Neural cell (in vitro differentiated cells): Measurements from ENCODE around the gene FAN1. TPM values are rescaled to one million over a fixed set of nuclear protein-coding genes. Genes with fewer than 3 reads are reported as not detected.

Source experiments
- H2AFZ ChIP-seq: fragments of 200-600, 300-800 bp; sonication (generic), shearing (Covaris generic); 2 replicates; pipeline ENCODE4 v1.6.0; 2014; ENCODE audit warnings: low read depth, mild to moderate bottlenecking, antibody characterized with exemption, low read length, moderate library complexity
- H3F3A ChIP-seq: fragments of 200-600 bp; shearing (Covaris generic); 2 replicates; pipeline ENCODE4 v1.6.1; 2016; ENCODE audit warnings: mild to moderate bottlenecking, moderate library complexity, mixed read lengths, antibody characterized with exemption, low read length; ENCODE audit not compliant: insufficient read depth, poor library complexity, severe bottlenecking
- H3K27ac ChIP-seq: fragments of 200-600, 300-800 bp; sonication (generic), shearing (Covaris generic); 2 replicates; pipeline ENCODE4 v1.5.1; 2014; ENCODE audit warnings: mild to moderate bottlenecking, low read length, moderate library complexity
- H3K27me3 ChIP-seq: fragments of 300-800, 200-600 bp; sonication (generic), shearing (Covaris generic); 2 replicates; pipeline ENCODE4 v1.6.0; 2014; ENCODE audit warnings: mild to moderate bottlenecking, low read depth, low read length, moderate library complexity; ENCODE audit not compliant: insufficient read depth
- H3K36me3 ChIP-seq: fragments of 300-800, 200-600 bp; sonication (generic), shearing (Covaris generic); 2 replicates; pipeline ENCODE4 v1.5.1; 2014; ENCODE audit warnings: mild to moderate bottlenecking, antibody characterized with exemption, low read length, moderate library complexity; ENCODE audit not compliant: insufficient read depth
- H3K4me2 ChIP-seq: fragments of 300-800, 200-600 bp; sonication (generic), shearing (Covaris generic); 2 replicates; pipeline ENCODE4 v1.6.0; 2014; ENCODE audit warnings: mild to moderate bottlenecking, low read length
- H3K4me3 ChIP-seq: fragments of 300-800, 200-600 bp; sonication (generic), shearing (Covaris generic); 2 replicates; pipeline ENCODE4 v1.5.1; 2014; ENCODE audit warnings: mild to moderate bottlenecking, low read length, moderate library complexity
- H3K79me2 ChIP-seq: fragments of 200-600 bp; shearing (Covaris generic); replicated peaks from 2 replicates; pipeline ENCODE4 v1.6.0; 2014; ENCODE audit warnings: mild to moderate bottlenecking, low read length, moderate library complexity; ENCODE audit not compliant: insufficient read depth
- H3K9ac ChIP-seq: fragments of 300-800, 200-600 bp; sonication (generic), shearing (Covaris generic); 2 replicates; pipeline ENCODE4 v1.6.1; 2016; ENCODE audit warnings: mild to moderate bottlenecking, low read length, mixed read lengths
- H3K9me2 ChIP-seq: fragments of 200-600 bp; shearing (Covaris generic); 2 replicates; pipeline ENCODE4 v1.6.1; 2016; ENCODE audit warnings: mild to moderate bottlenecking, low read length, mixed read lengths; ENCODE audit not compliant: insufficient read depth
- H3K9me3 ChIP-seq: fragments of 200-600, 300-800 bp; sonication (generic), shearing (Covaris generic); 2 replicates; pipeline ENCODE4 v1.6.1; 2016; ENCODE audit warnings: mild to moderate bottlenecking, mixed run types, low read length, moderate library complexity, mixed read lengths
- H4K20me1 ChIP-seq: fragments of 200-600 bp; shearing (Covaris generic); 2 replicates; pipeline ENCODE4 v1.6.1; 2016; ENCODE audit warnings: mild to moderate bottlenecking, mixed run types; ENCODE audit not compliant: insufficient read depth
- EP300 ChIP-seq: fragments of 450-650 bp; conservative IDR thresholded peaks from 2 replicates; pipeline ENCODE4 v1.6.1; 2014; ENCODE audit warnings: antibody characterized with exemption, mild to moderate bottlenecking, moderate library complexity; ENCODE audit not compliant: poor library complexity, severe bottlenecking
- EZH2 ChIP-seq: fragments of 200-600, 300-800 bp; shearing (Covaris generic), sonication (generic); IDR thresholded peaks from 2 replicates; pipeline ENCODE4 v1.6.1; 2014; ENCODE audit warnings: antibody characterized with exemption, low read length, borderline replicate concordance, mild to moderate bottlenecking; ENCODE audit not compliant: insufficient read depth, poor library complexity, severe bottlenecking
- MXI1 ChIP-seq: fragments of 450-650 bp; conservative IDR thresholded peaks from 2 replicates; pipeline ENCODE4 v1.6.1; 2014; ENCODE audit warnings: antibody characterized with exemption, mild to moderate bottlenecking; ENCODE audit not compliant: poor library complexity, severe bottlenecking
- POLR2AphosphoS5 ChIP-seq: IDR thresholded peaks from 2 replicates; pipeline ENCODE4 v1.6.1; 2012
- RAD21 ChIP-seq: fragments of 450-650 bp; conservative IDR thresholded peaks from 2 replicates; pipeline ENCODE4 v1.6.1; 2014; ENCODE audit warnings: antibody characterized with exemption, mild to moderate bottlenecking, moderate library complexity
- SMC3 ChIP-seq: fragments of 450-650 bp; conservative IDR thresholded peaks from 2 replicates; pipeline ENCODE4 v1.6.1; 2014; ENCODE audit warnings: antibody characterized with exemption, mild to moderate bottlenecking, moderate library complexity; ENCODE audit not compliant: poor library complexity
- TAF1 ChIP-seq: IDR thresholded peaks from 2 replicates; pipeline ENCODE4 v1.6.1; 2012; ENCODE audit warnings: low read depth
- polyA plus RNA-seq: library from polyadenylated mRNA; depleted of rRNA; stranded (reverse); fragments of >200 nt; gene quantifications from 2 replicates; pipeline ENCODE4 v1.2.3, GENCODE V29; 2014
- TF ChIP-seq, protein P1 (sequence below): fragments of 450-650 bp; IDR thresholded peaks from 2 replicates; pipeline ENCODE4 v1.5.1; 2014; ENCODE audit warnings: antibody characterized with exemption, mild to moderate bottlenecking, moderate library complexity; ENCODE audit not compliant: poor library complexity, severe bottlenecking
- TF ChIP-seq, protein P2 (sequence below): IDR thresholded peaks from 2 replicates; pipeline ENCODE4 v1.6.1; 2012; ENCODE audit warnings: borderline replicate concordance

FAN1 gene
- polyA plus RNA-seq, 1 donor from 2014 or later, result 38.5 TPM

DNA sequence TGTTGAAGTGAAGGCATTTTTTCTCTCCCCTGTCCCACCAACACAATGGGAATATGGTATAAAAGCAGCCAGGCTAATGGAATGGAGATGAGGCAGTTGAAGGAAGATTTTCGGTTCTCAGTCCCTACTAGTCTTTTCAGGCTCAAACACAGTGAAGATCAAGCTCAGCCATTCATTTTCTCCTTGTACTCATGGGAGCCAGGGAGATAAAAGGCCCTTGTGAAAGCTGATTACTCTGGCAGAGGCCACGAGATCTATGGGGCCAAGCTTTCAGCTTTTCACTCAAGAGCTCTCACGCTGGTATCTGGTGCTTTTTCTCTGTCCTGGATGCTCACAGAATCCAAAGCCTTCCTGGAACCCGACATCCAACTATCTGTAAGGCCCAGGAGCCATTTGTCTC, 14.5 kb upstream of the FAN1 start:
- Histone ChIP-seq H2AFZ (no peak overlapping the region), H3K27ac (no peak overlapping the region), H3K9ac (no peak overlapping the region), H3K9me2 (no peaks in the 10 kb centered on the region), H3F3A (no peaks in the 10 kb centered on the region), H4K20me1 (no peaks in the 10 kb centered on the region), H3K4me2 (no peak overlapping the region), H3K9me3 (no peaks in the 10 kb centered on the region), H3K4me3 (no peak overlapping the region), H3K79me2 (no peaks in the 10 kb centered on the region), H3K36me3 (no peaks in the 10 kb centered on the region), H3K27me3 (no peaks in the 10 kb centered on the region)
- TF ChIP-seq EZH2 (no peak), TAF1 (no peak)

DNA sequence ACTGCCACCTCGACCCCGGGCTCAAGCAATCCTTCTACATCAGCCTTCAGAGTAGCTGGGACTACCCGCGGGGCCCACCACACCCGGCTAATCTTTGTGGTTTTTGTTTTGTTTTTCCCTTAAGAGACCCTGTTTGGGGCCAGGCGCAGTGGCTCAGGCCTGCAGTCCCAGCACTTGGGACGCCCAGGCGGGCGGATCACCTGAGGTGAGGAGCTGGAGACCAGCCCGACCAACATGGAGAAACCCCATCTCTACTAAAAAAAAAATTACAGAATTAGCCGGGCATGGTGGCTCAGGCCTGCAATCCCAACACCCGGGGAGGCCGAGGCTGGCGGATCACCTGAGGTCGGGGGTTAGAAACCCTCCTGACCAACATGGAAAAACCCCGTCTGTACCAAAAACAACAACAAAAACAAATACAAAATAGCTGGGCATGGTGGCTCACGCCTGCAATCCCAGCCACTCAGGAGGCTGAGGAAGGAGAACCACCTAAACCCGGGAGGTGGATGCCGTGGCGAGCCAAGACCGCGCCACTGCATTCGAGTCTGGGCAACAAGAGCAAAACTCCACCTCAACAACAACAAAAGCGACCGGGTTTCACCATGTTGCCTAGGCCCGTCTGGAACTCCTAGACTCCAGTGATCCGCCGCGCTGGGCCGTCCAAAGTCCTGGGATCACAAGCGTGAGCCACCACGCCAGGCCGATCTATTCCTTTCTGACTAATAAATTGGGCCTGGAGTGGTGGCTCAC, 8.1 kb upstream of the FAN1 start:
- Histone ChIP-seq H3K27me3 (no peaks in the 10 kb centered on the region), H3K9ac (peak overlapping the region; percentile 14), H3K79me2 (no peaks in the 10 kb centered on the region), H3K4me3 (no peak overlapping the region), H3K4me2 (no peak overlapping the region), H3K9me3 (no peaks in the 10 kb centered on the region), H2AFZ (no peak overlapping the region), H4K20me1 (no peaks in the 10 kb centered on the region), H3K36me3 (no peaks in the 10 kb centered on the region), H3K27ac (peak overlapping the region; percentile 64), H3K9me2 (no peaks in the 10 kb centered on the region), H3F3A (no peaks in the 10 kb centered on the region)
- no peak for TF ChIP-seq EZH2
- TF ChIP-seq, protein P1, sequence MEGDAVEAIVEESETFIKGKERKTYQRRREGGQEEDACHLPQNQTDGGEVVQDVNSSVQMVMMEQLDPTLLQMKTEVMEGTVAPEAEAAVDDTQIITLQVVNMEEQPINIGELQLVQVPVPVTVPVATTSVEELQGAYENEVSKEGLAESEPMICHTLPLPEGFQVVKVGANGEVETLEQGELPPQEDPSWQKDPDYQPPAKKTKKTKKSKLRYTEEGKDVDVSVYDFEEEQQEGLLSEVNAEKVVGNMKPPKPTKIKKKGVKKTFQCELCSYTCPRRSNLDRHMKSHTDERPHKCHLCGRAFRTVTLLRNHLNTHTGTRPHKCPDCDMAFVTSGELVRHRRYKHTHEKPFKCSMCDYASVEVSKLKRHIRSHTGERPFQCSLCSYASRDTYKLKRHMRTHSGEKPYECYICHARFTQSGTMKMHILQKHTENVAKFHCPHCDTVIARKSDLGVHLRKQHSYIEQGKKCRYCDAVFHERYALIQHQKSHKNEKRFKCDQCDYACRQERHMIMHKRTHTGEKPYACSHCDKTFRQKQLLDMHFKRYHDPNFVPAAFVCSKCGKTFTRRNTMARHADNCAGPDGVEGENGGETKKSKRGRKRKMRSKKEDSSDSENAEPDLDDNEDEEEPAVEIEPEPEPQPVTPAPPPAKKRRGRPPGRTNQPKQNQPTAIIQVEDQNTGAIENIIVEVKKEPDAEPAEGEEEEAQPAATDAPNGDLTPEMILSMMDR, result no peak
- no peak for TF ChIP-seq RAD21
- no peak for TF ChIP-seq TAF1
- no peak for TF ChIP-seq SMC3
- no peak for TF ChIP-seq MXI1
- TF ChIP-seq, protein P2, sequence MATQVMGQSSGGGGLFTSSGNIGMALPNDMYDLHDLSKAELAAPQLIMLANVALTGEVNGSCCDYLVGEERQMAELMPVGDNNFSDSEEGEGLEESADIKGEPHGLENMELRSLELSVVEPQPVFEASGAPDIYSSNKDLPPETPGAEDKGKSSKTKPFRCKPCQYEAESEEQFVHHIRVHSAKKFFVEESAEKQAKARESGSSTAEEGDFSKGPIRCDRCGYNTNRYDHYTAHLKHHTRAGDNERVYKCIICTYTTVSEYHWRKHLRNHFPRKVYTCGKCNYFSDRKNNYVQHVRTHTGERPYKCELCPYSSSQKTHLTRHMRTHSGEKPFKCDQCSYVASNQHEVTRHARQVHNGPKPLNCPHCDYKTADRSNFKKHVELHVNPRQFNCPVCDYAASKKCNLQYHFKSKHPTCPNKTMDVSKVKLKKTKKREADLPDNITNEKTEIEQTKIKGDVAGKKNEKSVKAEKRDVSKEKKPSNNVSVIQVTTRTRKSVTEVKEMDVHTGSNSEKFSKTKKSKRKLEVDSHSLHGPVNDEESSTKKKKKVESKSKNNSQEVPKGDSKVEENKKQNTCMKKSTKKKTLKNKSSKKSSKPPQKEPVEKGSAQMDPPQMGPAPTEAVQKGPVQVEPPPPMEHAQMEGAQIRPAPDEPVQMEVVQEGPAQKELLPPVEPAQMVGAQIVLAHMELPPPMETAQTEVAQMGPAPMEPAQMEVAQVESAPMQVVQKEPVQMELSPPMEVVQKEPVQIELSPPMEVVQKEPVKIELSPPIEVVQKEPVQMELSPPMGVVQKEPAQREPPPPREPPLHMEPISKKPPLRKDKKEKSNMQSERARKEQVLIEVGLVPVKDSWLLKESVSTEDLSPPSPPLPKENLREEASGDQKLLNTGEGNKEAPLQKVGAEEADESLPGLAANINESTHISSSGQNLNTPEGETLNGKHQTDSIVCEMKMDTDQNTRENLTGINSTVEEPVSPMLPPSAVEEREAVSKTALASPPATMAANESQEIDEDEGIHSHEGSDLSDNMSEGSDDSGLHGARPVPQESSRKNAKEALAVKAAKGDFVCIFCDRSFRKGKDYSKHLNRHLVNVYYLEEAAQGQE, result no peak
- TF ChIP-seq EP300, result no peak
- no peak for TF ChIP-seq POLR2AphosphoS5
